Suprapubic skin (tissue), 4 donors: Measurements from ENCODE around the gene SRBD1. TPM values are rescaled to one million over a fixed set of nuclear protein-coding genes. Genes with fewer than 3 reads are reported as not detected.

Source experiments
- DNase-seq, 2 donors: peaks; one replicate each; pipeline ENCODE4 v3.0.0-alpha.2; 2019; ENCODE audit warnings: low spot score in 2 of 2
- H3K27ac ChIP-seq: fragments of 200-600 bp; sonication (generic); one replicate; pipeline ENCODE4 v1.5.1; 2019
- H3K27me3 ChIP-seq: fragments of 200-600 bp; sonication (generic); one replicate; pipeline ENCODE4 v1.5.1; 2019
- H3K36me3 ChIP-seq: fragments of 200-600 bp; sonication (generic); one replicate; pipeline ENCODE4 v1.5.1; 2019
- H3K4me1 ChIP-seq: fragments of 200-600 bp; sonication (generic); one replicate; pipeline ENCODE4 v1.5.1; 2019
- H3K4me3 ChIP-seq: fragments of 200-600 bp; sonication (generic); one replicate; pipeline ENCODE4 v1.5.1; 2019; ENCODE audit warnings: mild to moderate bottlenecking
- H3K9me3 ChIP-seq: fragments of 200-600 bp; sonication (generic); one replicate; pipeline ENCODE4 v1.5.1; 2019
- EP300 ChIP-seq: sonication (generic); formaldehyde crosslinking; IDR thresholded peaks from one replicate; pipeline ENCODE4 v1.6.1; 2017; ENCODE audit warnings: antibody characterized with exemption
- POLR2A ChIP-seq, 2 donors: fragments of 450-650 bp; IDR thresholded peaks; one replicate each; pipeline ENCODE4 v1.6.1; 2017; ENCODE audit warnings: antibody characterized with exemption in 2 of 2, mild to moderate bottlenecking in 2 of 2, moderate library complexity in 2 of 2
- POLR2AphosphoS5 ChIP-seq, 3 donors: sonication (generic); formaldehyde crosslinking; IDR thresholded peaks; one replicate each; pipeline ENCODE4 v1.6.1; 2017; ENCODE audit warnings: antibody characterized with exemption in 3 of 3
- WGBS: methylation state at CpG from one replicate; pipeline ENCODE4 v1.1.5; 2018; 5-methylcytosine and 5-hydroxymethylcytosine counted together
- total RNA-seq, 4 donors: library from RNA; depleted of rRNA; stranded (reverse); fragments of >200 nt; gene quantifications; one replicate each; pipeline ENCODE4 v1.1.0, GENCODE V29; 2016
- TF ChIP-seq, protein P1 (sequence below), 2 donors: fragments of 200-600 bp in 1 of 2; fragments of 450-650 bp in 1 of 2; sonication (generic) in 1 of 2; IDR thresholded peaks; one replicate each; pipeline ENCODE4 v1.5.1; 2016 to 2019; ENCODE audit warnings: antibody characterized with exemption in 2 of 2, mild to moderate bottlenecking in 1 of 2, moderate library complexity in 1 of 2

SRBD1 gene
- total RNA-seq, 4 donors from 2014 or later, result 6.1 to 9.6 (median 7.2) TPM

DNA sequence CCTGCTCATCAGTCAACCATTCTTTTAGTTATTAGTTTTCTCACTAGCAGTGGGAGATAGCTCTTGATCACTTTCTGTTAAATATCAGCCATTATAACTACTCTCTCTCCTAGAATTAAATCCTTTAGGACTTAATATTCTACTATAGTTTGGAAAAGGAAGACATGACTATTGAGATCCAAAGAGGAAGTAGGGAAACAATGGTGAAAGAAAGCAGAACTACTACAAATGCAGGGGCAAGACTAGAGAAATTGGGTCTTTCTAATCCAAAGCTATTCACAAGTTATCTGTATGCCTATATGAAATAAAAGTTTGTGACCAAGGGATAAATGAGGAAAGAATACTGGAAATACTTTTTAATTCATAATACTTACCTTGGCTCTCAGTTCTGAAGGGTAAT, 65.1 kb downstream of the SRBD1 start:
- no peak overlapping the region for H3K27ac ChIP-seq
- no peaks in the 10 kb centered on the region for H3K9me3 ChIP-seq
- no peaks in the 10 kb centered on the region for H3K27me3 ChIP-seq
- TF ChIP-seq EP300 (no peak), POLR2A (IDR thresholded peaks at IDR 0.05) (no peak), POLR2AphosphoS5 (IDR thresholded peaks at IDR 0.05) (no peak)
- TF ChIP-seq, protein P1, sequence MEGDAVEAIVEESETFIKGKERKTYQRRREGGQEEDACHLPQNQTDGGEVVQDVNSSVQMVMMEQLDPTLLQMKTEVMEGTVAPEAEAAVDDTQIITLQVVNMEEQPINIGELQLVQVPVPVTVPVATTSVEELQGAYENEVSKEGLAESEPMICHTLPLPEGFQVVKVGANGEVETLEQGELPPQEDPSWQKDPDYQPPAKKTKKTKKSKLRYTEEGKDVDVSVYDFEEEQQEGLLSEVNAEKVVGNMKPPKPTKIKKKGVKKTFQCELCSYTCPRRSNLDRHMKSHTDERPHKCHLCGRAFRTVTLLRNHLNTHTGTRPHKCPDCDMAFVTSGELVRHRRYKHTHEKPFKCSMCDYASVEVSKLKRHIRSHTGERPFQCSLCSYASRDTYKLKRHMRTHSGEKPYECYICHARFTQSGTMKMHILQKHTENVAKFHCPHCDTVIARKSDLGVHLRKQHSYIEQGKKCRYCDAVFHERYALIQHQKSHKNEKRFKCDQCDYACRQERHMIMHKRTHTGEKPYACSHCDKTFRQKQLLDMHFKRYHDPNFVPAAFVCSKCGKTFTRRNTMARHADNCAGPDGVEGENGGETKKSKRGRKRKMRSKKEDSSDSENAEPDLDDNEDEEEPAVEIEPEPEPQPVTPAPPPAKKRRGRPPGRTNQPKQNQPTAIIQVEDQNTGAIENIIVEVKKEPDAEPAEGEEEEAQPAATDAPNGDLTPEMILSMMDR (IDR thresholded peaks at IDR 0.05), result no peak
- no peak for DNase-seq
- H3K4me3 ChIP-seq, result no peak overlapping the region
- peaks cover 36% of the 10 kb centered on the region for H3K36me3 ChIP-seq
- H3K4me1 ChIP-seq, result no peaks in the 10 kb centered on the region

DNA sequence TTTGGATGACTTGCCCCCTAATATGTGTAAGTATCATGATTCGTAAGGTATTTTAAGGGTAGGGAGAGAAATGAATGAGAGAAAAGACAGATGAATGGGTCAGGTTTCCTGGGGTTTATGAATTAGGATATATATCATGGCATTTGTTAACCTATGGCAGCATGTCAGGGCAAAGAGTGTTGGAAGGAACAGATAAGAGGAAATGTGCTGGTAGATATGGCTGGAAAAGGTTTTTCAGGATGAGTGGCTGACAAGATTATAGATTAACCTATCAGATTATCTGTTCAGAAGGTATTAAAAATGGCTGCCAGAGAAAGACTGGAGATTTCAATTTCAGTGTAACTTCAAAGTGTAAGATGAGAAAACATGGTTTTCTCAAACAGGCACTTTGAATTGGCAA, 67.8 kb downstream of the SRBD1 start:
- no peak for DNase-seq
- no peak overlapping the region for H3K27ac ChIP-seq
- WGBS, result 95% methylated on average over 1 of the region's 1 CpG
- no peak overlapping the region for H3K4me3 ChIP-seq
- H3K27me3 ChIP-seq, result no peaks in the 10 kb centered on the region
- no peaks in the 10 kb centered on the region for H3K4me1 ChIP-seq
- no peaks in the 10 kb centered on the region for H3K9me3 ChIP-seq
- H3K36me3 ChIP-seq, result peaks cover 43% of the 10 kb centered on the region
- TF ChIP-seq POLR2AphosphoS5 (IDR thresholded peaks at IDR 0.05), result no peak
- TF ChIP-seq, protein P1 (IDR thresholded peaks at IDR 0.05), result no peak
- TF ChIP-seq POLR2A (IDR thresholded peaks at IDR 0.05), result no peak
- TF ChIP-seq EP300, result no peak

DNA sequence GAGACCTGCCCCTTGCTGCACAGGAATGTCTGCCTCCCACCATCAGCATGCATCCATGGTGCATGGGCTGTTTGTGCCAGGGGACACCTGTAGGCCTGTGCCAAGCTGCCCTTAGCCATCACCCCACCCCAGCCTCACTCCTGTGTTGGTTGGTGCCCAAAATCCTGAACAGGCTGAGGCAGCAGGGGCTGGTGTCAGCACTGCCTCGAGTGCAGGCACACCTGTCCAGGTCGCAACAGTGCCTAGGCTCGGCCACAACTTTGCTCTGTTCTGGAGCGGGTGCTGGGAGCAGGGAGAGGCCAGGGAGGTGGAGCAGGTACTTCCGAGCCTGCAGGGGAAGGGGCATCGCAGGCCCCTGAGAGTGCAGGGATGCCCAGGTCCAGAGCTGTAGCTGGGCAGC, 69.1 kb downstream of the SRBD1 start:
- H3K4me1 ChIP-seq, result no peaks in the 10 kb centered on the region
- H3K9me3 ChIP-seq, result no peaks in the 10 kb centered on the region
- peaks cover 39% of the 10 kb centered on the region for H3K36me3 ChIP-seq
- H3K27me3 ChIP-seq, result no peaks in the 10 kb centered on the region
- H3K4me3 ChIP-seq, result no peak overlapping the region
- H3K27ac ChIP-seq, result no peak overlapping the region
- 93% methylated on average over 5 of the region's 6 CpGs for WGBS
- no peak for DNase-seq
- TF ChIP-seq POLR2A (IDR thresholded peaks at IDR 0.05) (no peak), POLR2AphosphoS5 (IDR thresholded peaks at IDR 0.05) (no peak), EP300 (no peak)
- TF ChIP-seq, protein P1 (IDR thresholded peaks at IDR 0.05), result no peak

DNA sequence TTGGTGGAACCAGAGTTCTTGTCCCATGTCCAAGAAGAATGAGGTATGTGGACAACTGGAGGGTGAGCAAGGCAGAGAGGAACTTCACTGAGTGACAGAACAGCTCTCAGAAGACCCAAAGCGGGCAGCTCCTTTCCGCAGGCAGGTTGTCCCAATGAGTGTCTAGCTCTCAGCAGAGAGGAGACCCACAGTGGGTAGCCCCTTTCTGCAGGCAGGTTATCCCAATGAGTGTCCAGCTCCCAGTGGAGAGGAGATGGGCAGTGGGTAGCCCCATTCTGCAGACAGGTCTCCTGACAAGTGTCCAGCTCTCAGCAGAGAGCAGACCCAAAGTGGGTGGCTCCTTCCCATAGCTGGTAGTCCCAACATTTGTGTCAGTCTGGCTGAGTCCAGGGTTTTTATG, 69.6 kb downstream of the SRBD1 start:
- no peaks in the 10 kb centered on the region for H3K9me3 ChIP-seq
- H3K27ac ChIP-seq, result no peak overlapping the region
- 100% methylated on average over 2 of the region's 2 CpGs for WGBS
- H3K4me3 ChIP-seq, result no peak overlapping the region
- no peak for DNase-seq
- TF ChIP-seq EP300 (no peak), POLR2AphosphoS5 (IDR thresholded peaks at IDR 0.05) (no peak), POLR2A (IDR thresholded peaks at IDR 0.05) (no peak)
- TF ChIP-seq, protein P1 (IDR thresholded peaks at IDR 0.05), result no peak
- peaks cover 35% of the 10 kb centered on the region for H3K36me3 ChIP-seq
- no peaks in the 10 kb centered on the region for H3K27me3 ChIP-seq
- no peaks in the 10 kb centered on the region for H3K4me1 ChIP-seq

DNA sequence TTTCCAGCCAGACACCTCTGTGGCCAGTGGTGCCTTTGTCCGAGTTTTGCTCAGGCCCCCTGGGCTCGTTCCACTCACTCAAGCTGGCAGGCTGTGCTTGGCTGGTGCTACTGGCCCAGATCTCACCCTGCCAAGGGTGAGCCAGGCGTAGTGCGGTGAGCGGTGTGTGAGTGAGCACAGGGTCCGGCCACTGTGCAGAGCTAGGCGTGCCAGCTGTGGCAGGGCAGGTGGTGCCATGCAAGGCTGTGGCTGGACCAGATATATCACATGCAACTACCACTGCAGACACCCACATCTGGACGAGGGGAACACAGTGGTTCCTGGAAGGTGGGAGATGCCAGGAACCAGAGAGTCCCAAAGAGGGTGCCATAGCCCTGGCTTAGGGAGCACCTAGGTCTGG, 70.1 kb downstream of the SRBD1 start:
- no peaks in the 10 kb centered on the region for H3K27me3 ChIP-seq
- no peak overlapping the region for H3K4me3 ChIP-seq
- WGBS, result 100% methylated on average over 3 of the region's 8 CpGs
- DNase-seq, result no peak
- H3K9me3 ChIP-seq, result no peaks in the 10 kb centered on the region
- peaks cover 30% of the 10 kb centered on the region for H3K36me3 ChIP-seq
- TF ChIP-seq EP300, result no peak
- TF ChIP-seq, protein P1 (IDR thresholded peaks at IDR 0.05), result no peak
- no peak for TF ChIP-seq POLR2A (IDR thresholded peaks at IDR 0.05)
- TF ChIP-seq POLR2AphosphoS5 (IDR thresholded peaks at IDR 0.05), result no peak
- H3K27ac ChIP-seq, result no peak overlapping the region
- H3K4me1 ChIP-seq, result no peaks in the 10 kb centered on the region
